HG02884 (cell line): ENCODE data around the gene PHIP.
"Not testable (repeated sequence)": the region's sequence is repeated elsewhere in the genome, so short reads cannot be mapped to it uniquely, and the experiment has no call there.

Experiments used
- ATAC-seq: cut with Tn5 transposase; IDR thresholded peaks from one replicate; pipeline ENCODE4 v1.9.1; 2021; ENCODE audit warnings: mild to moderate bottlenecking, moderate library complexity; ENCODE audit not compliant: unreplicated experiment

PHIP gene

GRCh38 chr6:79078075-79078969 is at the start of gene PHIP:
PHIP (minus strand) TSS chr6:79078254; CDS start chr6:79078068, 186 bp downstream.
- ATAC-seq, result peak; percentile 62

GRCh38 chr6:79127660-79128059 is 49.6 kb upstream of the PHIP start:
- no peak for ATAC-seq

GRCh38 chr6:79119217-79119616 is 41.2 kb upstream of the PHIP start:
- ATAC-seq, result no peak

GRCh38 chr6:79117752-79118151 is 39.7 kb upstream of the PHIP start:
- ATAC-seq, result no peak

- no peak for ATAC-seq
These were observed 37.6 kb upstream of the PHIP start for GRCh38 chr6:79115553-79116182.

- ATAC-seq, result no peak
These were observed 33.5 kb upstream of the PHIP start for GRCh38 chr6:79111549-79111948.

GRCh38 chr6:79101164-79101563 is 23.1 kb upstream of the PHIP start:
- no peak for ATAC-seq

GRCh38 chr6:79100304-79100703 is 22.2 kb upstream of the PHIP start:
- no peak for ATAC-seq

- no peak for ATAC-seq
These were observed 16.9 kb upstream of the PHIP start for GRCh38 chr6:79094938-79095337.

GRCh38 chr6:79091801-79092200 is 13.7 kb upstream of the PHIP start:
- ATAC-seq, result not testable (repeated sequence)

- ATAC-seq, result no peak
These were observed 11.7 kb upstream of the PHIP start for GRCh38 chr6:79089552-79090404.

GRCh38 chr6:79084693-79085092 is 6.6 kb upstream of the PHIP start:
- no peak for ATAC-seq

GRCh38 chr6:79082304-79082703 is 4.2 kb upstream of the PHIP start:
- ATAC-seq, result no peak

GRCh38 chr6:79081663-79082062 is 3.6 kb upstream of the PHIP start:
- ATAC-seq, result no peak

- ATAC-seq, result no peak
These were observed 1.5 kb upstream of the PHIP start for GRCh38 chr6:79079561-79080041.

GRCh38 chr6:79077715-79078074 is 359 bp downstream of the PHIP start:
- ATAC-seq, result peak; percentile 24

GRCh38 chr6:79076782-79077641 is 1.0 kb downstream of the PHIP start:
- ATAC-seq, result peak; percentile 40

- no peak for ATAC-seq
These were observed 1.9 kb downstream of the PHIP start for GRCh38 chr6:79076160-79076559.

- no peak for ATAC-seq
These were observed 4.2 kb downstream of the PHIP start for GRCh38 chr6:79073888-79074287.

- peak; percentile 23 for ATAC-seq
These were observed 5.3 kb downstream of the PHIP start for GRCh38 chr6:79072640-79073181.
